Glutamatergic neuron (in vitro differentiated cells): ENCODE measurements around the gene FAM149A. TPM values are rescaled to one million over a fixed set of nuclear protein-coding genes. Genes with fewer than 3 reads are reported as not detected.

ENCODE experiments used
- DNase-seq: peaks from one replicate; pipeline ENCODE4 v3.0.0; 2022
- H3K27ac Mint-ChIP-seq: one replicate; pipeline ENCODE4 v1.8.0; 2020; ENCODE audit warnings: mild to moderate bottlenecking, mixed read lengths, inconsistent platforms; ENCODE audit not compliant: unreplicated experiment
- H3K27me3 Mint-ChIP-seq: one replicate; pipeline ENCODE4 v1.8.0; 2020; ENCODE audit warnings: mild to moderate bottlenecking, moderate library complexity, mixed read lengths, inconsistent platforms; ENCODE audit not compliant: unreplicated experiment
- H3K36me3 Mint-ChIP-seq: one replicate; pipeline ENCODE4 v1.8.0; 2020; ENCODE audit warnings: mild to moderate bottlenecking, mixed read lengths, inconsistent platforms; ENCODE audit not compliant: unreplicated experiment
- H3K4me1 Mint-ChIP-seq: one replicate; pipeline ENCODE4 v1.8.0; 2020; ENCODE audit warnings: mild to moderate bottlenecking, low read depth, mixed read lengths, inconsistent platforms; ENCODE audit not compliant: unreplicated experiment
- H3K4me3 Mint-ChIP-seq: one replicate; pipeline ENCODE4 v1.8.0; 2020; ENCODE audit warnings: mild to moderate bottlenecking, mixed read lengths, inconsistent platforms; ENCODE audit not compliant: unreplicated experiment
- H3K9me3 Mint-ChIP-seq: one replicate; pipeline ENCODE4 v1.8.0; 2020; ENCODE audit warnings: mild to moderate bottlenecking, moderate library complexity, mixed read lengths, inconsistent platforms; ENCODE audit not compliant: unreplicated experiment
- CTCF ChIP-seq: fragments of 200-600 bp; sonication (generic); IDR thresholded peaks from one replicate; pipeline ENCODE4 v1.5.0; 2021; ENCODE audit not compliant: partially characterized antibody, unreplicated experiment
- total RNA-seq: library from RNA; stranded (reverse); fragmentation: NEBNext Ultra II Directional; extraction: Animal tissue kit (Norgen Biotek cat#: 25700); gene quantifications from one replicate; pipeline ENCODE4 v1.2.1, GENCODE V29; 2021; ENCODE audit not compliant: unreplicated experiment

Gene FAM149A
- total RNA-seq, 1 donor from 2014 or later = 6.8 TPM

GRCh38 chr4:186190581-186191199 is 86.2 kb downstream of the FAM149A start:
- DNase-seq = peak; percentile 53
- Mint-ChIP-seq H3K4me1 (peaks cover 18% of the 10 kb centered on the region), H3K9me3 (peaks cover 9% of the 10 kb centered on the region), H3K4me3 (peak overlapping the region; percentile 86), H3K36me3 (no peaks in the 10 kb centered on the region), H3K27ac (peak overlapping the region; percentile 82), H3K27me3 (peaks cover 10% of the 10 kb centered on the region)
- TF ChIP-seq CTCF = no peak

GRCh38 chr4:186191200-186192065 is 86.9 kb downstream of the FAM149A start, which contains the start of gene CYP4V2:
Gene CYP4V2, plus strand, starts transcription at chr4:186191567. Its CDS starts 257 bp downstream, at chr4:186191824.
- DNase-seq = peak; percentile 83

GRCh38 chr4:186192066-186192612 is 87.6 kb downstream of the FAM149A start:
- Mint-ChIP-seq H3K27me3 (peaks cover 10% of the 10 kb centered on the region), H3K9me3 (peaks cover 9% of the 10 kb centered on the region), H3K36me3 (no peaks in the 10 kb centered on the region), H3K27ac (peak overlapping the region; percentile 98), H3K4me1 (peaks cover 18% of the 10 kb centered on the region), H3K4me3 (peak overlapping the region; percentile 98)
- peak; percentile 54 for DNase-seq
- no peak for TF ChIP-seq CTCF

More at GRCh38 chr4:186191200-186192065, 86.9 kb downstream of the FAM149A start, which contains the start of gene CYP4V2:
- Mint-ChIP-seq H3K4me1 (peaks cover 18% of the 10 kb centered on the region), H3K4me3 (peak within 1 kb of the TSS; percentile 98), H3K36me3 (no peaks in the 10 kb centered on the region), H3K9me3 (peaks cover 9% of the 10 kb centered on the region), H3K27me3 (peaks cover 10% of the 10 kb centered on the region), H3K27ac (peak within 1 kb of the TSS; percentile 98)
- peak; percentile 11 for TF ChIP-seq CTCF

GRCh38 chr4:186193851-186194250 is 89.3 kb downstream of the FAM149A start:
- Mint-ChIP-seq H3K27ac (peak overlapping the region; percentile 55), H3K4me1 (peaks cover 18% of the 10 kb centered on the region), H3K9me3 (peaks cover 9% of the 10 kb centered on the region), H3K27me3 (peaks cover 9% of the 10 kb centered on the region), H3K36me3 (no peaks in the 10 kb centered on the region), H3K4me3 (peak overlapping the region; percentile 34)
- DNase-seq = peak; percentile 28
- TF ChIP-seq CTCF = no peak
